ENCODE measurements around the gene N4BP3. TPM values are rescaled to one million over a fixed set of nuclear protein-coding genes. Genes with fewer than 3 reads are reported as not detected.

N4BP3 gene
- total RNA-seq, 1 experiment from 2014 or later = 4.8 TPM

- Mint-ChIP-seq H3K4me3 (ENCODE audit: low read depth, unreplicated experiment) (no peak overlapping the region), H3K36me3 (ENCODE audit: insufficient read depth, unreplicated experiment) (peaks cover 73% of the 10 kb centered on the region), H3K27ac (ENCODE audit: unreplicated experiment) (no peak overlapping the region), H3K4me1 (ENCODE audit: low read depth, unreplicated experiment) (peaks cover 12% of the 10 kb centered on the region), H3K27me3 (ENCODE audit: unreplicated experiment) (no peaks in the 10 kb centered on the region), H3K9me3 (ENCODE audit: low read depth, unreplicated experiment) (no peaks in the 10 kb centered on the region)
- TF ChIP-seq CTCF (IDR thresholded peaks at IDR 0.05; ENCODE audit: unreplicated experiment) = no peak
- intact Hi-C loops (cut with micrococcal nuclease; ENCODE audit: unreplicated experiment) = no loop called here
- CTCF ChIA-PET = interaction anchor here (1.3 kb wide), 1 partner anchor 66 kb away, joined by 3 read pairs; no protein-coding TSS in a partner anchor
- no TSS peak for BruUV-seq (replicated peaks)
- DNase-seq = no peak
Observed at GRCh38 chr5:178143246-178143645, 29.9 kb downstream of the N4BP3 start.

- no peak for DNase-seq
- BruUV-seq (replicated peaks) = no TSS peak
- H3K27me3 Mint-ChIP-seq (ENCODE audit: unreplicated experiment) = no peaks in the 10 kb centered on the region
- H3K4me3 Mint-ChIP-seq (ENCODE audit: low read depth, unreplicated experiment) = no peak overlapping the region
- intact Hi-C loops (cut with micrococcal nuclease; ENCODE audit: unreplicated experiment) = no loop called here
- peaks cover 74% of the 10 kb centered on the region for H3K36me3 Mint-ChIP-seq (ENCODE audit: insufficient read depth, unreplicated experiment)
- CTCF ChIA-PET = interaction anchor here (0.6 to 6.7 kb wide), 2 partner anchors 68 to 85 kb away, joined by 3 to 112 read pairs; no protein-coding TSS in a partner anchor
- TF ChIP-seq CTCF (IDR thresholded peaks at IDR 0.05; ENCODE audit: unreplicated experiment) = no peak
- no peaks in the 10 kb centered on the region for H3K9me3 Mint-ChIP-seq (ENCODE audit: low read depth, unreplicated experiment)
- peaks cover 12% of the 10 kb centered on the region for H3K4me1 Mint-ChIP-seq (ENCODE audit: low read depth, unreplicated experiment)
- no peak overlapping the region for H3K27ac Mint-ChIP-seq (ENCODE audit: unreplicated experiment)
Observed at GRCh38 chr5:178143901-178144300, 30.6 kb downstream of the N4BP3 start.

GRCh38 chr5:178145965-178146820 lies 32.9 kb downstream of the N4BP3 start:
- DNase-seq = peak; percentile 88
- peaks cover 18% of the 10 kb centered on the region for H3K4me1 Mint-ChIP-seq (ENCODE audit: low read depth, unreplicated experiment)
- intact Hi-C loops (cut with micrococcal nuclease; ENCODE audit: unreplicated experiment) = loop anchor here (1.0 kb wide), 2 partner anchors 18 to 70 kb away; no protein-coding TSS in a partner anchor
- peaks cover 84% of the 10 kb centered on the region for H3K36me3 Mint-ChIP-seq (ENCODE audit: insufficient read depth, unreplicated experiment)
- H3K27me3 Mint-ChIP-seq (ENCODE audit: unreplicated experiment) = no peaks in the 10 kb centered on the region
- no peaks in the 10 kb centered on the region for H3K9me3 Mint-ChIP-seq (ENCODE audit: low read depth, unreplicated experiment)
- BruUV-seq (replicated peaks) = no TSS peak
- CTCF ChIA-PET = interaction anchor here (0.5 to 6.7 kb wide), 9 partner anchors 8 to 80 kb away, joined by 3 to 112 read pairs (median 4); partner anchors contain the start of gene NHP2
- peak; percentile 94 for TF ChIP-seq CTCF (IDR thresholded peaks at IDR 0.05; ENCODE audit: unreplicated experiment)
- peak overlapping the region; percentile 86 for H3K27ac Mint-ChIP-seq (ENCODE audit: unreplicated experiment)
- H3K4me3 Mint-ChIP-seq (ENCODE audit: low read depth, unreplicated experiment) = no peak overlapping the region

- intact Hi-C loops (cut with micrococcal nuclease; ENCODE audit: unreplicated experiment) = no loop called here
- no TSS peak for BruUV-seq (replicated peaks)
- Mint-ChIP-seq H3K36me3 (ENCODE audit: insufficient read depth, unreplicated experiment) (peaks cover 87% of the 10 kb centered on the region), H3K4me3 (ENCODE audit: low read depth, unreplicated experiment) (no peak overlapping the region), H3K27me3 (ENCODE audit: unreplicated experiment) (no peaks in the 10 kb centered on the region), H3K27ac (ENCODE audit: unreplicated experiment) (peak overlapping the region; percentile 20), H3K4me1 (ENCODE audit: low read depth, unreplicated experiment) (peaks cover 30% of the 10 kb centered on the region), H3K9me3 (ENCODE audit: low read depth, unreplicated experiment) (no peaks in the 10 kb centered on the region)
- CTCF ChIA-PET = interaction anchor here (6.7 kb wide), 1 partner anchor 71 kb away, joined by 112 read pairs; no protein-coding TSS in a partner anchor
- no peak for DNase-seq
- TF ChIP-seq CTCF (IDR thresholded peaks at IDR 0.05; ENCODE audit: unreplicated experiment) = no peak
Observed at GRCh38 chr5:178147406-178147805, 34.1 kb downstream of the N4BP3 start.
